Sigmoid colon (tissue), 4 donors: ENCODE results near the gene UPK1A.

Source experiments
- EP300 ChIP-seq, 4 donors: sonication (generic); formaldehyde crosslinking; IDR thresholded peaks; one replicate each; pipeline ENCODE4 v1.6.1; 2017; ENCODE audit warnings: antibody characterized with exemption in 4 of 4
- POLR2AphosphoS5 ChIP-seq, 4 donors: sonication (generic); formaldehyde crosslinking; IDR thresholded peaks; one replicate each; pipeline ENCODE4 v1.6.1; 2017; ENCODE audit warnings: antibody characterized with exemption in 4 of 4
- TF ChIP-seq, protein P1 (sequence below), 4 experiments: fragments of 450-650 bp in 3 of 4; fragments of 200-600 bp in 1 of 4; IDR thresholded peaks; one replicate each; pipeline ENCODE4 v1.5.1; 2016 to 2019; ENCODE audit warnings: antibody characterized with exemption in 4 of 4, mild to moderate bottlenecking in 3 of 4, moderate library complexity in 2 of 4

DNA sequence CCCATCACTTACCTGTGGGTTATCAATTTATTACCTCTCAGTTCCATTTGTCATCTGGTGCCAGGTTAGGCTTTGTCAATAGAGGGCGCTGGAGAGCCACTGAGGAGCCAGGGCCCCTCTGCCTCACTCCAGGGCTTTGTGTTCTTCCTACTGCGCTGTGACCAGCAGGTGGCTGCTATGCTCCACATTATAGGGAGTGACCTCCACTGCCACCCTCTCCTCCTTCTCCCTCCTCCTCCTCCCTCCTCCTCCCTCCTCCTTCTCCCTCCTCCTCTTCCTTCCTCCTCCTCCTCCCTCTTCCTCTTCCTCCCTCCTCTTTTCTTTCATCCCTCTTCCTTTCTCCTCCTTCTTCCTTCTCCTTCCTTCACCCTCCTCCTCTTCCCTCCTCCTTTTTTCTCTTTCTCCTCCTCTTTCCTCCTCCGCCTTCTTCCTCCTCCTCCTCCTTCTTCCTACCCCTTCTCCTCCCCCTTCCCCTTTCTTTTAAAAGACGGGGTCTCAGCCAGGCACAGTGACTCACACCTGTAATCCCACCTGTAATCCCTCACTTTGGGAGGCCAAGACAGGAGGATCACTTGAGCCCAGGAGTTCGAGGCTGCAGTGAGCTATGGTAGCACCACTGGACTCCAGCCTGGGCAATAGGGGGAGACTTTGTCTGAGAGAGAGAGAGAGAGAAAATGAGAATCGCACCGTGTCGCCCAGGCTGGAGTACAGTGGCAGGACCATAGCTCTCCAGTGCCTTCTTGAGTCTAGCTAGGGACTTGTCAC, 27.7 kb downstream of the UPK1A start:
- TF ChIP-seq POLR2AphosphoS5 (IDR thresholded peaks at IDR 0.05): peak in 1 of 4 donors; percentile 10
- TF ChIP-seq, protein P1, sequence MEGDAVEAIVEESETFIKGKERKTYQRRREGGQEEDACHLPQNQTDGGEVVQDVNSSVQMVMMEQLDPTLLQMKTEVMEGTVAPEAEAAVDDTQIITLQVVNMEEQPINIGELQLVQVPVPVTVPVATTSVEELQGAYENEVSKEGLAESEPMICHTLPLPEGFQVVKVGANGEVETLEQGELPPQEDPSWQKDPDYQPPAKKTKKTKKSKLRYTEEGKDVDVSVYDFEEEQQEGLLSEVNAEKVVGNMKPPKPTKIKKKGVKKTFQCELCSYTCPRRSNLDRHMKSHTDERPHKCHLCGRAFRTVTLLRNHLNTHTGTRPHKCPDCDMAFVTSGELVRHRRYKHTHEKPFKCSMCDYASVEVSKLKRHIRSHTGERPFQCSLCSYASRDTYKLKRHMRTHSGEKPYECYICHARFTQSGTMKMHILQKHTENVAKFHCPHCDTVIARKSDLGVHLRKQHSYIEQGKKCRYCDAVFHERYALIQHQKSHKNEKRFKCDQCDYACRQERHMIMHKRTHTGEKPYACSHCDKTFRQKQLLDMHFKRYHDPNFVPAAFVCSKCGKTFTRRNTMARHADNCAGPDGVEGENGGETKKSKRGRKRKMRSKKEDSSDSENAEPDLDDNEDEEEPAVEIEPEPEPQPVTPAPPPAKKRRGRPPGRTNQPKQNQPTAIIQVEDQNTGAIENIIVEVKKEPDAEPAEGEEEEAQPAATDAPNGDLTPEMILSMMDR (IDR thresholded peaks at IDR 0.05): peak; percentile 96 to 99 (median 97)
- TF ChIP-seq EP300 (IDR thresholded peaks at IDR 0.05): no peak
